Gastroesophageal sphincter (tissue), 4 donors: ENCODE measurements around the gene TEKT1. TPM values are rescaled to one million over a fixed set of nuclear protein-coding genes. Genes with fewer than 3 reads are reported as not detected.

Experiments
- ATAC-seq: fragments of 150-250 bp; one replicate; pipeline ENCODE4 v1.9.1; 2016; ENCODE audit warnings: mild to moderate bottlenecking, moderate library complexity
- H3K27ac ChIP-seq, 4 donors: fragments of 200-600 bp; sonication (generic) in 3 of 4; 1 replicate in 3 of 4; 2 replicates in 1 of 4; pipeline ENCODE4 v1.5.1; 2016 to 2019
- H3K27me3 ChIP-seq: fragments of 200-600 bp; sonication (generic); one replicate; pipeline ENCODE4 v1.5.1; 2019
- H3K36me3 ChIP-seq, 2 donors: fragments of 200-600 bp; sonication (generic); one replicate each; pipeline ENCODE4 v1.5.1; 2019; ENCODE audit warnings: control low read depth in 1 of 2
- H3K4me1 ChIP-seq, 3 donors: fragments of 200-600 bp; sonication (generic); 1 replicate in 2 of 3; 2 replicates in 1 of 3; pipeline ENCODE4 v1.5.1; 2016 to 2019; ENCODE audit warnings: control low read depth in 2 of 3
- H3K4me3 ChIP-seq, 2 donors: fragments of 200-600 bp; sonication (generic); one replicate each; pipeline ENCODE4 v1.5.1; 2019; ENCODE audit warnings: mild to moderate bottlenecking in 1 of 2, moderate library complexity in 1 of 2
- H3K9me3 ChIP-seq, 3 donors: fragments of 200-600 bp; sonication (generic); one replicate each; pipeline ENCODE4 v1.5.1; 2017 to 2019; ENCODE audit warnings: control low read depth in 2 of 3
- EP300 ChIP-seq: sonication (generic); formaldehyde crosslinking; IDR thresholded peaks from one replicate; pipeline ENCODE4 v1.6.1; 2017; ENCODE audit warnings: antibody characterized with exemption, mild to moderate bottlenecking
- POLR2A ChIP-seq, 2 donors: fragments of 450-650 bp; IDR thresholded peaks; one replicate each; pipeline ENCODE4 v1.6.1; 2017; ENCODE audit warnings: antibody characterized with exemption in 2 of 2, mild to moderate bottlenecking in 2 of 2, moderate library complexity in 1 of 2
- POLR2AphosphoS5 ChIP-seq: sonication (generic); formaldehyde crosslinking; IDR thresholded peaks from one replicate; pipeline ENCODE4 v1.6.1; 2017; ENCODE audit warnings: antibody characterized with exemption
- WGBS, 2 donors: methylation state at CpG; one replicate each; pipeline ENCODE4 v1.1.5; 2018; ENCODE audit warnings: low coverage in 1 of 2; 5-methylcytosine and 5-hydroxymethylcytosine counted together
- total RNA-seq, 4 donors: library from RNA; depleted of rRNA; stranded (reverse); fragments of >200 nt; gene quantifications; one replicate each; pipeline ENCODE4 v1.1.0, GENCODE V29; 2016
- TF ChIP-seq, protein P1 (sequence below), 4 experiments: fragments of 200-600 bp in 2 of 4; fragments of 450-650 bp in 2 of 4; sonication (generic) in 1 of 4; IDR thresholded peaks; one replicate each; pipeline ENCODE4 v1.5.1; 2017 to 2019; ENCODE audit warnings: antibody characterized with exemption in 4 of 4, mild to moderate bottlenecking in 2 of 4, moderate library complexity in 2 of 4

The TEKT1 gene
- total RNA-seq, 4 donors from 2014 or later: 0.27 TPM; not detected in 3

- Histone ChIP-seq H3K4me1 (no peaks in the 10 kb centered on the region), H3K4me3 (no peak overlapping the region), H3K9me3 (peaks cover 0 to 14% (median 0%) of the 10 kb centered on the region in 3 donors), H3K27ac (no peak overlapping the region), H3K36me3 (no peaks in the 10 kb centered on the region), H3K27me3 (peaks cover 62% of the 10 kb centered on the region)
- no peak for ATAC-seq
- 43 to 44% methylated on average over 8 to 10 of the region's 10 CpGs for WGBS, 2 donors
- TF ChIP-seq POLR2A (IDR thresholded peaks at IDR 0.05): no peak
- no peak for TF ChIP-seq POLR2AphosphoS5
- TF ChIP-seq EP300: no peak
- TF ChIP-seq, protein P1, sequence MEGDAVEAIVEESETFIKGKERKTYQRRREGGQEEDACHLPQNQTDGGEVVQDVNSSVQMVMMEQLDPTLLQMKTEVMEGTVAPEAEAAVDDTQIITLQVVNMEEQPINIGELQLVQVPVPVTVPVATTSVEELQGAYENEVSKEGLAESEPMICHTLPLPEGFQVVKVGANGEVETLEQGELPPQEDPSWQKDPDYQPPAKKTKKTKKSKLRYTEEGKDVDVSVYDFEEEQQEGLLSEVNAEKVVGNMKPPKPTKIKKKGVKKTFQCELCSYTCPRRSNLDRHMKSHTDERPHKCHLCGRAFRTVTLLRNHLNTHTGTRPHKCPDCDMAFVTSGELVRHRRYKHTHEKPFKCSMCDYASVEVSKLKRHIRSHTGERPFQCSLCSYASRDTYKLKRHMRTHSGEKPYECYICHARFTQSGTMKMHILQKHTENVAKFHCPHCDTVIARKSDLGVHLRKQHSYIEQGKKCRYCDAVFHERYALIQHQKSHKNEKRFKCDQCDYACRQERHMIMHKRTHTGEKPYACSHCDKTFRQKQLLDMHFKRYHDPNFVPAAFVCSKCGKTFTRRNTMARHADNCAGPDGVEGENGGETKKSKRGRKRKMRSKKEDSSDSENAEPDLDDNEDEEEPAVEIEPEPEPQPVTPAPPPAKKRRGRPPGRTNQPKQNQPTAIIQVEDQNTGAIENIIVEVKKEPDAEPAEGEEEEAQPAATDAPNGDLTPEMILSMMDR (IDR thresholded peaks at IDR 0.05): no peak
Measured at GRCh38 chr17:6787081-6787693, 44.3 kb downstream of the TEKT1 start.

DNA sequence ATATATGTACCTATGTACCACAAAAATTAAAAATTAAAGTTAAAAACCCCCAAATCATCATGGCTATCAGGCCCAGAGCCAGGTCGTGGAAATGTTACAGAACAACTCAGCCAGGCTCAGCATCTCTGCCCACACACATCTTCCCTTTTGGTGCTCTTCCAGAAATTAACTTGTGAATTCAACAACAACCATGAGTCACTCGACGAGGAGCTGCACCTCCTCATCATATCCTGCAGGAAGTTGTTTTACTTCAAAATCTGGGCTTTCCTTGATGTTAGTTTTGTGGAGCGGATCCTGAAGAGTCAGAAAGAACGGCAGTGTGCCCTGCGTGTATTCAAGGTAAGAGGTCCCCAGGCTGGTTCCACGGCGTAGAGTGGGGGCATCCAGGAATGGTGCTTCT is 44.9 kb downstream of the TEKT1 start:
- no peak overlapping the region for H3K4me3 ChIP-seq
- TF ChIP-seq POLR2A (IDR thresholded peaks at IDR 0.05) (no peak), POLR2AphosphoS5 (no peak), EP300 (no peak)
- TF ChIP-seq, protein P1 (IDR thresholded peaks at IDR 0.05): no peak
- WGBS, 2 donors: 62 to 70% methylated on average over 7 to 8 of the region's 8 CpGs

DNA sequence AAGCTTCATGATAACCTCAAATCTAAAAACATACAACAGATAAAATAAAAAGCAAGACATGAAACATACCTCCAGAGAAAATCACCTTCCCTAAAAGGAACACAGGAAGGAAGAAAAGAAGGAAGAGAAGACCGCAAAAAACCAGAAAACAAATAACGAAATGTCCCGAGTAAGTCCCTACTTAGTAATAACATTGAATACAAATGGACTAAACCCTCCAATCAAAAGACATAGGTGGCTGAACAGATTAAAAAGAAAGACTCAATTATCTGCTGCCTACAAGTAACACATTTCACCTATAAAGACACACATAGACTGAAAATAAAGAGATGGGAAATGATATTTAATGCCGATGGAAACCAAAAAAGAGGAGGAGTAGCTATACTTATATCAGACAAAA is 49.3 kb downstream of the TEKT1 start:
- H3K9me3 ChIP-seq: peaks cover 0 to 20% (median 0%) of the 10 kb centered on the region in 3 donors
- 79 to 83% methylated on average over 4 of the region's 4 CpGs for WGBS, 2 donors
- no peak overlapping the region for H3K4me3 ChIP-seq
- no peak overlapping the region for H3K27ac ChIP-seq
- H3K4me1 ChIP-seq: no peaks in the 10 kb centered on the region
- H3K27me3 ChIP-seq: peaks cover 66% of the 10 kb centered on the region
- TF ChIP-seq POLR2A (IDR thresholded peaks at IDR 0.05) (no peak), EP300 (no peak)
- ATAC-seq: no peak
- H3K36me3 ChIP-seq: no peaks in the 10 kb centered on the region

More for the DNA sequence above, 44.9 kb downstream of the TEKT1 start:
- no peaks in the 10 kb centered on the region for H3K4me1 ChIP-seq
- peaks cover 0 to 14% (median 0%) of the 10 kb centered on the region in 3 donors for H3K9me3 ChIP-seq
- H3K36me3 ChIP-seq: no peaks in the 10 kb centered on the region
- peaks cover 59% of the 10 kb centered on the region for H3K27me3 ChIP-seq
- no peak overlapping the region for H3K27ac ChIP-seq
- ATAC-seq: no peak

DNA sequence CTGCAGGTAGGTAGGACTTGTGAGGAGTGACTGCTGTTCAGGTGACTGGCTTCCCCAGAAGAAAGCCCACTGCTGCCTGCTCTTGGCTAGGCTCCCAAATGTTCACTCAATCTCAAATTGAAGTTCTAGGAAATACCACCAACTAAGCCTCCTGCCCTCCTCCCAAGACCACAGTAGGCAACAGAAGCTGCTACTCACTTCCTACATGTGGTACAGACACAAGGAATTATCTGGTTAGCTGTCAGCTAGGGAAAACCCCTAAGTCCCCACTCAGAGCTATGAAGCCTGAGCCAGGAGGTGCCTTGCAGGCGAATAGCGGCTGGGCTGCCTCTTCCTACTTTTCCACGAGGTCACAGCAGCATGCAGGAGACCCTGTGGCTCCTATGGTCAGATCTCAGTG is 50.6 kb downstream of the TEKT1 start:
- 43% methylated on average over 1 of the region's 3 CpGs; no CpG with 5 or more reads in 1 of the 2 donors for WGBS, 2 donors
- H3K36me3 ChIP-seq: no peaks in the 10 kb centered on the region
- peaks cover 72% of the 10 kb centered on the region for H3K27me3 ChIP-seq
- H3K4me1 ChIP-seq: peaks cover 0 to 6% (median 0%) of the 10 kb centered on the region in 3 donors
- no peak for ATAC-seq
- no peak for TF ChIP-seq POLR2A (IDR thresholded peaks at IDR 0.05)
- TF ChIP-seq, protein P1 (IDR thresholded peaks at IDR 0.05): no peak
- no peak for TF ChIP-seq EP300
- TF ChIP-seq POLR2AphosphoS5: no peak
- peaks cover 0 to 26% (median 0%) of the 10 kb centered on the region in 3 donors for H3K9me3 ChIP-seq
- no peak overlapping the region for H3K27ac ChIP-seq
- H3K4me3 ChIP-seq: no peak overlapping the region

- H3K4me3 ChIP-seq: no peak overlapping the region
- peaks cover 72% of the 10 kb centered on the region for H3K27me3 ChIP-seq
- no peaks in the 10 kb centered on the region for H3K36me3 ChIP-seq
- peaks cover 0 to 26% (median 0%) of the 10 kb centered on the region in 3 donors for H3K9me3 ChIP-seq
- 43 to 86% methylated on average over 1 to 5 of the region's 8 CpGs for WGBS, 2 donors
- ATAC-seq: no peak
- H3K4me1 ChIP-seq: peaks cover 0 to 11% (median 0%) of the 10 kb centered on the region in 3 donors
- no peak overlapping the region for H3K27ac ChIP-seq
- TF ChIP-seq POLR2A (IDR thresholded peaks at IDR 0.05) (no peak), EP300 (no peak), POLR2AphosphoS5 (no peak)
- TF ChIP-seq, protein P1 (IDR thresholded peaks at IDR 0.05): no peak
Measured at GRCh38 chr17:6780001-6780400, 51.5 kb downstream of the TEKT1 start.
